ENCODE data around the gene MN1. TPM values are rescaled to one million over a fixed set of nuclear protein-coding genes. Genes with fewer than 3 reads are reported as not detected.

MN1 gene
- total RNA-seq, 1 donor from 2014 or later = 4.0 TPM

GRCh38 chr22:27788500-27789288 lies 12.9 kb downstream of the MN1 start:
- ATAC-seq (no peak), DNase-seq (no peak)
- no peak for TF ChIP-seq CTCF (IDR thresholded peaks at IDR 0.05)

GRCh38 chr22:27786965-27787364 lies 14.6 kb downstream of the MN1 start:
- DNase-seq (peak; percentile 13), ATAC-seq (no peak)
- H3K27me3 ChIP-seq = no peaks in the 10 kb centered on the region
- no peak for TF ChIP-seq CTCF (IDR thresholded peaks at IDR 0.05)
- H3K4me3 ChIP-seq = no peak overlapping the region
- no peaks in the 10 kb centered on the region for H3K36me3 ChIP-seq
- no peaks in the 10 kb centered on the region for H3K9me3 ChIP-seq
- no peaks in the 10 kb centered on the region for H3K4me1 ChIP-seq
- intact Hi-C loops (cut with DNase I) = no loop called here
- H3K27ac ChIP-seq = no peak overlapping the region

More at GRCh38 chr22:27788500-27789288, 12.9 kb downstream of the MN1 start:
- no peaks in the 10 kb centered on the region for H3K9me3 ChIP-seq
- no peak overlapping the region for H3K4me3 ChIP-seq
- H3K4me1 ChIP-seq = no peaks in the 10 kb centered on the region
- no peaks in the 10 kb centered on the region for H3K27me3 ChIP-seq
- H3K36me3 ChIP-seq = no peaks in the 10 kb centered on the region
- intact Hi-C loops (cut with DNase I) = no loop called here
- H3K27ac ChIP-seq = no peak overlapping the region

- ATAC-seq (no peak), DNase-seq (peak; percentile 21)
- Histone ChIP-seq H3K4me1 (no peaks in the 10 kb centered on the region), H3K9me3 (no peaks in the 10 kb centered on the region), H3K36me3 (no peaks in the 10 kb centered on the region), H3K27me3 (no peaks in the 10 kb centered on the region), H3K27ac (no peak overlapping the region), H3K4me3 (no peak overlapping the region)
- TF ChIP-seq CTCF (IDR thresholded peaks at IDR 0.05) = no peak
- intact Hi-C loops (cut with DNase I) = no loop called here
Measured at GRCh38 chr22:27786291-27786932, 15.1 kb downstream of the MN1 start.

GRCh38 chr22:27785831-27786230 lies 15.7 kb downstream of the MN1 start:
- intact Hi-C loops (cut with DNase I) = no loop called here
- no peaks in the 10 kb centered on the region for H3K4me1 ChIP-seq
- H3K27me3 ChIP-seq = no peaks in the 10 kb centered on the region
- no peaks in the 10 kb centered on the region for H3K9me3 ChIP-seq
- no peak overlapping the region for H3K27ac ChIP-seq
- no peak for TF ChIP-seq CTCF (IDR thresholded peaks at IDR 0.05)
- no peak for ATAC-seq
- no peak overlapping the region for H3K4me3 ChIP-seq
- no peaks in the 10 kb centered on the region for H3K36me3 ChIP-seq
- peak; percentile 21 for DNase-seq

GRCh38 chr22:27784120-27784475 lies 17.5 kb downstream of the MN1 start:
- Histone ChIP-seq H3K9me3 (no peaks in the 10 kb centered on the region), H3K27me3 (no peaks in the 10 kb centered on the region), H3K4me3 (no peak overlapping the region), H3K27ac (no peak overlapping the region), H3K4me1 (no peaks in the 10 kb centered on the region), H3K36me3 (no peaks in the 10 kb centered on the region)
- DNase-seq = no peak
- no peak for TF ChIP-seq CTCF (IDR thresholded peaks at IDR 0.05)
- intact Hi-C loops (cut with DNase I) = no loop called here
- ATAC-seq = no peak

All from upper lobe of right lung (tissue), 1 donor.